SK-N-MC (cell line): ENCODE data around the gene ASB2.

ENCODE experiments used
- EZH2 ChIP-seq: fragments of 200-600 bp; sonication (generic); IDR thresholded peaks from one replicate; pipeline ENCODE4 v1.6.1; 2017; ENCODE audit warnings: antibody characterized with exemption
- FOXP2 ChIP-seq: optimal IDR thresholded peaks from 2 replicates; pipeline ENCODE3; 2011; ENCODE audit warnings: mild to moderate bottlenecking, moderate library complexity; ENCODE audit not compliant: insufficient read depth; ENCODE audit errors: extremely low read length, control extremely low read depth

GRCh38 chr14:94019329-94019728 lies 43.0 kb upstream of the ASB2 start:
- no peak for TF ChIP-seq EZH2
- TF ChIP-seq FOXP2, result no peak
